Astrocyte (in vitro differentiated cells and primary cell): Measurements from ENCODE around the gene TEX22. TPM values are rescaled to one million over a fixed set of nuclear protein-coding genes. Genes with fewer than 3 reads are reported as not detected.

Source experiments
- DNase-seq: peaks from one replicate; pipeline ENCODE4 v3.0.0-alpha.2; 2010; ENCODE audit warnings: low read depth
- FAIRE-seq: peaks from 2 replicates; lab custom pipeline; 2011; peaks lifted over from hg19 to GRCh38; lab: Jason Lieb, UNC
- H2AFZ ChIP-seq: 2 replicates; pipeline ENCODE4 v1.6.0; 2012; ENCODE audit warnings: low read depth, low read length, inconsistent platforms
- H3K27ac ChIP-seq: 2 replicates; pipeline ENCODE4 v1.5.1; 2011; ENCODE audit warnings: low read depth, low read length, inconsistent platforms
- H3K27me3 ChIP-seq: 2 replicates; pipeline ENCODE4 v1.6.0; 2011; ENCODE audit warnings: low read length, inconsistent platforms; ENCODE audit not compliant: insufficient read depth
- H3K36me3 ChIP-seq: 2 replicates; pipeline ENCODE4 v1.5.1; 2011; ENCODE audit warnings: low read length, inconsistent platforms; ENCODE audit not compliant: insufficient read depth
- H3K4me1 ChIP-seq: 2 replicates; pipeline ENCODE4 v1.5.1; 2011; ENCODE audit warnings: low read length, inconsistent platforms; ENCODE audit not compliant: insufficient read depth
- H3K4me2 ChIP-seq: 2 replicates; pipeline ENCODE4 v1.6.0; 2012; ENCODE audit warnings: low read length, inconsistent platforms
- H3K4me3 ChIP-seq: 2 replicates; pipeline ENCODE4 v1.5.1; 2011; ENCODE audit warnings: low read depth, mild to moderate bottlenecking, low read length, inconsistent platforms; ENCODE audit not compliant: insufficient read depth
- H3K79me2 ChIP-seq: 2 replicates; pipeline ENCODE4 v1.6.0; 2012; ENCODE audit warnings: mild to moderate bottlenecking, low read length, inconsistent platforms; ENCODE audit not compliant: insufficient read depth
- H3K9ac ChIP-seq: 2 replicates; pipeline ENCODE4 v1.6.0; 2012; ENCODE audit warnings: mild to moderate bottlenecking, low read length, inconsistent platforms
- H3K9me3 ChIP-seq: 2 replicates; pipeline ENCODE4 v1.5.1; 2012; ENCODE audit warnings: low read depth, mild to moderate bottlenecking, low read length, inconsistent platforms; ENCODE audit not compliant: insufficient read depth
- H4K20me1 ChIP-seq: 2 replicates; pipeline ENCODE4 v1.6.0; 2012; ENCODE audit warnings: low read length, inconsistent platforms; ENCODE audit not compliant: insufficient read depth
- H3K27ac Mint-ChIP-seq: one replicate; pipeline ENCODE4 v1.8.0; 2021; ENCODE audit warnings: mild to moderate bottlenecking, mixed read lengths; ENCODE audit not compliant: unreplicated experiment
- H3K27me3 Mint-ChIP-seq: one replicate; pipeline ENCODE4 v1.8.0; 2021; ENCODE audit warnings: low read depth, mixed read lengths; ENCODE audit not compliant: unreplicated experiment
- H3K36me3 Mint-ChIP-seq: one replicate; pipeline ENCODE4 v1.8.0; 2021; ENCODE audit warnings: low read depth, mixed read lengths; ENCODE audit not compliant: unreplicated experiment
- H3K4me1 Mint-ChIP-seq: one replicate; pipeline ENCODE4 v1.8.0; 2021; ENCODE audit warnings: low read depth, mixed read lengths; ENCODE audit not compliant: unreplicated experiment
- H3K4me3 Mint-ChIP-seq: one replicate; pipeline ENCODE4 v1.8.0; 2021; ENCODE audit warnings: mild to moderate bottlenecking, moderate library complexity, mixed read lengths; ENCODE audit not compliant: unreplicated experiment
- H3K9me3 Mint-ChIP-seq: one replicate; pipeline ENCODE4 v1.8.0; 2021; ENCODE audit warnings: mild to moderate bottlenecking, mixed read lengths; ENCODE audit not compliant: unreplicated experiment
- CTCF ChIP-seq: IDR thresholded peaks from 2 replicates; pipeline ENCODE4 v1.5.1; 2011; ENCODE audit warnings: low read depth, mild to moderate bottlenecking, inconsistent platforms, low read length, moderate library complexity; ENCODE audit not compliant: insufficient read depth
- EZH2 ChIP-seq: IDR thresholded peaks from 2 replicates; pipeline ENCODE4 v1.6.1; 2012; ENCODE audit warnings: mild to moderate bottlenecking, low read length, inconsistent platforms; ENCODE audit not compliant: insufficient read depth
- total RNA-seq: library from RNA; stranded (reverse); gene quantifications from 2 replicates; pipeline ENCODE4 v1.2.1, GENCODE V29; 2021

TEX22 gene
- total RNA-seq, 1 donor from 2014 or later, result 1.2 TPM

- no peaks in the 10 kb centered on the region for H3K4me1 ChIP-seq
- DNase-seq (no peak), FAIRE-seq (no peak)
- Mint-ChIP-seq H3K9me3 (no peaks in the 10 kb centered on the region), H3K36me3 (peaks cover 7% of the 10 kb centered on the region), H3K27ac (no peak overlapping the region), H3K27me3 (no peaks in the 10 kb centered on the region), H3K4me1 (no peaks in the 10 kb centered on the region), H3K4me3 (no peak overlapping the region)
- no peak overlapping the region for H3K4me2 ChIP-seq
- no peak for TF ChIP-seq EZH2
- TF ChIP-seq CTCF, result no peak
- no peak overlapping the region for H2AFZ ChIP-seq
- no peak overlapping the region for H3K27ac ChIP-seq
- no peaks in the 10 kb centered on the region for H3K79me2 ChIP-seq
- peaks cover 1% of the 10 kb centered on the region for H4K20me1 ChIP-seq
- H3K9ac ChIP-seq, result no peak overlapping the region
- H3K36me3 ChIP-seq, result peaks cover 2% of the 10 kb centered on the region
- H3K9me3 ChIP-seq, result no peaks in the 10 kb centered on the region
- H3K4me3 ChIP-seq, result no peak overlapping the region
- H3K27me3 ChIP-seq, result no peaks in the 10 kb centered on the region
Measured at GRCh38 chr14:105384041-105384557, 14.2 kb upstream of the TEX22 start.

- no peaks in the 10 kb centered on the region for H3K4me1 Mint-ChIP-seq
- TF ChIP-seq CTCF, result no peak
- TF ChIP-seq EZH2, result no peak
- no peak overlapping the region for H3K4me3 Mint-ChIP-seq
- H3K36me3 Mint-ChIP-seq, result peaks cover 7% of the 10 kb centered on the region
- no peak overlapping the region for H3K4me2 ChIP-seq
- no peak overlapping the region for H3K9ac ChIP-seq
- no peak overlapping the region for H3K27ac Mint-ChIP-seq
- H2AFZ ChIP-seq, result no peak overlapping the region
- no peaks in the 10 kb centered on the region for H3K79me2 ChIP-seq
- no peak for FAIRE-seq
- H3K4me3 ChIP-seq, result no peak overlapping the region
- H3K36me3 ChIP-seq, result peaks cover 2% of the 10 kb centered on the region
- H3K4me1 ChIP-seq, result no peaks in the 10 kb centered on the region
- no peaks in the 10 kb centered on the region for H3K27me3 ChIP-seq
- H3K9me3 ChIP-seq, result no peaks in the 10 kb centered on the region
- H3K27ac ChIP-seq, result no peak overlapping the region
- no peaks in the 10 kb centered on the region for H3K27me3 Mint-ChIP-seq
- DNase-seq, result no peak
- no peaks in the 10 kb centered on the region for H3K9me3 Mint-ChIP-seq
- H4K20me1 ChIP-seq, result no peaks in the 10 kb centered on the region
Measured at GRCh38 chr14:105384605-105385321, 13.6 kb upstream of the TEX22 start.

- Histone ChIP-seq H3K4me3 (no peak overlapping the region), H2AFZ (no peak overlapping the region), H3K4me2 (no peak overlapping the region), H3K9me3 (no peaks in the 10 kb centered on the region), H4K20me1 (no peaks in the 10 kb centered on the region), H3K36me3 (peaks cover 2% of the 10 kb centered on the region), H3K27ac (no peak overlapping the region), H3K79me2 (no peaks in the 10 kb centered on the region), H3K9ac (no peak overlapping the region), H3K4me1 (no peaks in the 10 kb centered on the region), H3K27me3 (no peaks in the 10 kb centered on the region)
- FAIRE-seq (no peak), DNase-seq (no peak)
- H3K27ac Mint-ChIP-seq, result no peak overlapping the region
- H3K9me3 Mint-ChIP-seq, result no peaks in the 10 kb centered on the region
- no peaks in the 10 kb centered on the region for H3K4me1 Mint-ChIP-seq
- H3K36me3 Mint-ChIP-seq, result peaks cover 7% of the 10 kb centered on the region
- no peaks in the 10 kb centered on the region for H3K27me3 Mint-ChIP-seq
- no peak overlapping the region for H3K4me3 Mint-ChIP-seq
- TF ChIP-seq EZH2 (no peak), CTCF (no peak)
Measured at GRCh38 chr14:105385322-105385637, 13.1 kb upstream of the TEX22 start.
